Transverse colon (tissue), 4 donors: Measurements from ENCODE around the gene DKK1.

Source experiments
- EP300 ChIP-seq: sonication (generic); formaldehyde crosslinking; IDR thresholded peaks from one replicate; pipeline ENCODE4 v1.6.1; 2017; ENCODE audit warnings: antibody characterized with exemption, low read depth
- POLR2A ChIP-seq: fragments of 450-650 bp; IDR thresholded peaks from one replicate; pipeline ENCODE4 v1.6.1; 2016; ENCODE audit warnings: antibody characterized with exemption, mild to moderate bottlenecking, moderate library complexity
- POLR2AphosphoS5 ChIP-seq, 3 donors: sonication (generic); formaldehyde crosslinking; IDR thresholded peaks; one replicate each; pipeline ENCODE4 v1.6.1; 2016; ENCODE audit warnings: antibody characterized with exemption in 3 of 3
- TF ChIP-seq, protein P1 (sequence below), 5 experiments: fragments of 200-600 bp in 3 of 5; fragments of 450-650 bp in 2 of 5; sonication (generic) in 3 of 5; IDR thresholded peaks; 1 replicate in 2 of 5; 2 replicates in 3 of 5; pipeline ENCODE4 v1.5.1; 2016 to 2017; ENCODE audit warnings: antibody characterized with exemption in 5 of 5, inconsistent platforms in 3 of 5, mild to moderate bottlenecking in 2 of 5, moderate library complexity in 1 of 5

DNA sequence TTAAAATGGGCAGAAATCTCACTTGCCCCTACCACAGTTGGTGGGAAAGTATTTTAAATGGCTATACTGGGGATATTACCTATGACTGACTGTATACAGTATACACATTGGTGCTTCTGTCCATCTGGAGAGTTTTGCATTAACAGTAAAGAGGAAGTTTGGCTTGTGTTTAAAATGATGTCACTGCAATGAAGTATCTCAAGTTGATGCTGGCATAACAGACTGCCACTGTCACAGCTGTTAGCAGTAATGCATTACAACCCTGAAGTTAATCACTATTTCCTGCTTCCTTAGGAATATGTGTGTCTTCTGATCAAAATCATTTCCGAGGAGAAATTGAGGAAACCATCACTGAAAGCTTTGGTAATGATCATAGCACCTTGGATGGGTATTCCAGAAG lies 1.9 kb downstream of the DKK1 start:
- TF ChIP-seq, protein P1, sequence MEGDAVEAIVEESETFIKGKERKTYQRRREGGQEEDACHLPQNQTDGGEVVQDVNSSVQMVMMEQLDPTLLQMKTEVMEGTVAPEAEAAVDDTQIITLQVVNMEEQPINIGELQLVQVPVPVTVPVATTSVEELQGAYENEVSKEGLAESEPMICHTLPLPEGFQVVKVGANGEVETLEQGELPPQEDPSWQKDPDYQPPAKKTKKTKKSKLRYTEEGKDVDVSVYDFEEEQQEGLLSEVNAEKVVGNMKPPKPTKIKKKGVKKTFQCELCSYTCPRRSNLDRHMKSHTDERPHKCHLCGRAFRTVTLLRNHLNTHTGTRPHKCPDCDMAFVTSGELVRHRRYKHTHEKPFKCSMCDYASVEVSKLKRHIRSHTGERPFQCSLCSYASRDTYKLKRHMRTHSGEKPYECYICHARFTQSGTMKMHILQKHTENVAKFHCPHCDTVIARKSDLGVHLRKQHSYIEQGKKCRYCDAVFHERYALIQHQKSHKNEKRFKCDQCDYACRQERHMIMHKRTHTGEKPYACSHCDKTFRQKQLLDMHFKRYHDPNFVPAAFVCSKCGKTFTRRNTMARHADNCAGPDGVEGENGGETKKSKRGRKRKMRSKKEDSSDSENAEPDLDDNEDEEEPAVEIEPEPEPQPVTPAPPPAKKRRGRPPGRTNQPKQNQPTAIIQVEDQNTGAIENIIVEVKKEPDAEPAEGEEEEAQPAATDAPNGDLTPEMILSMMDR (IDR thresholded peaks at IDR 0.05), result no peak
- TF ChIP-seq POLR2A (no peak), POLR2AphosphoS5 (IDR thresholded peaks at IDR 0.05) (no peak), EP300 (no peak)
